ENCODE data around the gene DHX29. TPM values are rescaled to one million over a fixed set of nuclear protein-coding genes. Genes with fewer than 3 reads are reported as not detected.

The DHX29 gene
- total RNA-seq = 16.8 and 31.8 TPM in 2 replicates

GRCh38 chr5:55307383-55308253, at the start of gene DHX29, which contains the start of gene MTREX:
Gene DHX29, minus strand, starts transcription at chr5:55307694. Its CDS starts 121 bp downstream, at chr5:55307573.
Gene MTREX, plus strand, starts transcription at chr5:55307989. Its CDS starts 25 bp downstream, at chr5:55308014.

DNA sequence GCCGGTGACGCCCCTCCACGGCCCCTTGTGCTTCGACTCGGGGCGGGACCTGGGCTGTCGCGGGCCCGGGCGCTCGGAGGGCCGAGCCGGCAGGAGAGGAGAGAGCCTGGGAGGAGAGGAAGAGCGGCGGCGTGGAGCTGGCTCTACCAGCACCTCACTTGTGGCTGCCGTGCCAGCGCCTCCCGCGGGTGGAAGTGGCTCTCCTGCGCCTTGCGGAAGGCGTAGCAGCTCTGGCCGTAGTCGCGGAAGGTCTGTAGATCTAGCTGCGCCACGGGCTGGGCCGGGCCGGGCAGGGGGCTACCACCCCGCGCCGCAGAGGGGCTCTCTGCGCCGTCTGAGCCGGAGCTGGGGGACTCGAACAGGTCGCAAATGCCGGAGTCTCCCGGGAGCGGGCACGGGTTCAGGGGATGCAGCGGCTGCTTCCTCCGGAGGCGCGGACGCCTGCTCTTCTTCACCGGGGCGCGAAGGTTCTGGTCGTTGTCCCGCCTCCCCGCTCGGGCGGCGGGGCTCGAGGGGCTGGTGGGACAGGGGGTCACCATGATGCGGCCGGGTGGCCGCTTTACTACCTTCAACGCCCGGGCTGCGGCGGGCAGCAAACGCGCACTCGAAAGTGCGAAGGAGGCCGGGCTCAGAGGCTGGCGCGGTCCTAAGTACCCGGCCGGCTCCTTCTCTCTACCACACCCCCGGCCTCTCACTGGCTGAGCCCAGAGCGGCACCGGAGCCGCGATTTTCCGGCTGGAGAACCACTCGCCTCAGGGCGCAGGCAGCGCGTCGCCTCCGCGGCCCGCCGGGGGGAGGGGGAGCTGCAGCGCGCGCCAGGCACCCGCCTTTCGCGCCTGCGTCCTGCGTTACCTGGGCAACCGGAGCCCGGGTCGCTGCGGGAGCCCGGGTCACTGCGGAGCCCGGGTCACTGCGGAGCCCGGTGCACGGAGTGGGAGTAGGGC, 74.2 kb downstream of the DHX29 start, which contains the start of gene CCNO:
TSS of gene CCNO (minus strand) at position 624 of the 944 bp plus-strand sequence. CDS start at position 539, 85 bp downstream.

GRCh38 chr5:55226934-55227663, 80.4 kb downstream of the DHX29 start, which contains the start of gene MCIDAS:
Gene MCIDAS, minus strand, starts transcription at chr5:55227315. Its CDS starts 177 bp downstream, at chr5:55227138.

Other genes starting within 250 kb of the DHX29 start
- gene GZMA, start 205.0 kb downstream of the DHX29 start, total RNA-seq = not detected in 2 replicates
- gene GPX8, start 147.5 kb downstream of the DHX29 start, total RNA-seq = 133 and 140 TPM in 2 replicates
- gene CDC20B, start 134.5 kb downstream of the DHX29 start, total RNA-seq = not detected in 2 replicates
- gene MCIDAS, start 80.4 kb downstream of the DHX29 start, total RNA-seq = not detected in 2 replicates
- gene CCNO, start 74.1 kb downstream of the DHX29 start, total RNA-seq = 0.97 TPM in 1 of 2 replicates, not detected in the other
- gene MTREX, start 295 bp upstream of the DHX29 start, total RNA-seq = 30.5 and 60.3 TPM in 2 replicates
- gene PLPP1, start 227.3 kb upstream of the DHX29 start, total RNA-seq = 198 and 437 TPM in 2 replicates

Data from cardiac atrium fibroblast (primary cell).